SJCRH30 (cell line): ENCODE results near the gene DNASE2B. TPM values are rescaled to one million over a fixed set of nuclear protein-coding genes. Genes with fewer than 3 reads are reported as not detected.

ENCODE experiments used
- DNase-seq, 2 experiments: peaks; one replicate each; pipeline ENCODE4 v3.0.0-alpha.2; 2015 to 2020
- H3K27ac ChIP-seq: fragments of 250-450 bp; sonication (Bioruptor Pico); 2 replicates; pipeline ENCODE4 v1.5.1; 2020; ENCODE audit warnings: mild to moderate bottlenecking, moderate library complexity
- H3K27me3 ChIP-seq: fragments of 250-450 bp; sonication (Bioruptor Pico); 2 replicates; pipeline ENCODE4 v1.5.1; 2020; ENCODE audit warnings: mild to moderate bottlenecking, moderate library complexity
- H3K36me3 ChIP-seq: fragments of 250-450 bp; sonication (Bioruptor Pico); 2 replicates; pipeline ENCODE4 v1.5.1; 2020; ENCODE audit warnings: mild to moderate bottlenecking, moderate library complexity
- H3K4me1 ChIP-seq: fragments of 250-450 bp; sonication (Bioruptor Pico); 2 replicates; pipeline ENCODE4 v1.5.1; 2020; ENCODE audit warnings: mild to moderate bottlenecking, moderate library complexity
- H3K4me3 ChIP-seq: fragments of 250-450 bp; sonication (Bioruptor Pico); 2 replicates; pipeline ENCODE4 v1.5.1; 2020; ENCODE audit warnings: mild to moderate bottlenecking, moderate library complexity
- H3K9me3 ChIP-seq: fragments of 250-450 bp; sonication (Bioruptor Pico); replicated peaks from 2 replicates; pipeline ENCODE4 v1.5.1; 2020; ENCODE audit warnings: mild to moderate bottlenecking, moderate library complexity
- total RNA-seq: library from RNA; depleted of rRNA; stranded (reverse); fragments of >200 nt; shearing (Covaris generic); gene quantifications from 2 replicates; pipeline ENCODE4 v1.2.3, GENCODE V29; 2014; rRNA removed

Gene DNASE2B, protein sequence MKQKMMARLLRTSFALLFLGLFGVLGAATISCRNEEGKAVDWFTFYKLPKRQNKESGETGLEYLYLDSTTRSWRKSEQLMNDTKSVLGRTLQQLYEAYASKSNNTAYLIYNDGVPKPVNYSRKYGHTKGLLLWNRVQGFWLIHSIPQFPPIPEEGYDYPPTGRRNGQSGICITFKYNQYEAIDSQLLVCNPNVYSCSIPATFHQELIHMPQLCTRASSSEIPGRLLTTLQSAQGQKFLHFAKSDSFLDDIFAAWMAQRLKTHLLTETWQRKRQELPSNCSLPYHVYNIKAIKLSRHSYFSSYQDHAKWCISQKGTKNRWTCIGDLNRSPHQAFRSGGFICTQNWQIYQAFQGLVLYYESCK
- not detected in 2 replicates for total RNA-seq

DNA sequence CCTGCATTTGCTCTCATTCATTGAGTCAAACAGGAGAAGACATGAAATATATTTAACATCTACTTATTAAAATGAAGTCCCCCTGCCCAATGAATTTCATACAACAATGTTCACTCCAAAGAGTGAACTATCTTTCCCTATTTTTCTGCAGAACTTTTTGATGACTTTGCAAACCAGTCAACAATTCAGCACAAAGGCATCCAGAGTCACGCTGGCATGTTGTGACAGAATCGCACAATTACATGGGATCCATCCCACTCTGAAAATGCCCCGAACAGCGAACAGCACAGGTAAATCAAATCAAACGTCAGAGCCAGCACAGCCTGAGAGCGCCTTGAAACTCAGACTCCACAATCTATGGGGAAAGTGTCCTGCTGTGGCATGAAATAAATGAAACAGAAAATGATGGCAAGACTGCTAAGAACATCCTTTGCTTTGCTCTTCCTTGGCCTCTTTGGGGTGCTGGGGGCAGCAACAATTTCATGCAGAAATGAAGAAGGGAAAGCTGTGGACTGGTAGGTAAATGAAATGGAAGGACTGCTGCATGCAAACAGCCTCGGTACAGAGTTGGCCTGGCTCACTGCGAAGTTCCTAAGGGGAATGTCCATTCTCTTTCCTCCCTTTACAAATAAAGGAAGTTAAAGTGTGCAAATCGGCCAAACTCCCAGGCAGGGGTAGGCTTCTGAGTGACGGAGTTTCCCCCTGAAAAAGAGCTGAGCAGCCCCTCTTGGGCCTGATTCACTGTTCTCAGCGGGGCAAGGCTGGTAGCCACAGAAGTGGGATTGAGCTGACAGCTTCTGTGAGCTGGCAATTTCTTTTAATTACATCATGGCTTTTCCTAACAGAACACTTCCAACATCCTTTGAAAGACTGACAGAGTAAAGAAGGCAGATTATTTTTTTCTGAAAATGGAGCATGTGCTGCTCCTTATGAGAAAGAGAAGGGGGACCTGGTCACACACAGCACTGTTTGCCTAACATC is at the start of gene DNASE2B:
DNASE2B (plus strand) TSS at position 310 of the 981 bp plus-strand sequence; CDS start at position 391, 81 bp downstream.
- no peak for DNase-seq
- Histone ChIP-seq H3K36me3 (no peaks in the 10 kb centered on the region), H3K27me3 (no peaks in the 10 kb centered on the region), H3K27ac (no peak within 1 kb of the TSS), H3K9me3 (no peaks in the 10 kb centered on the region), H3K4me1 (no peaks in the 10 kb centered on the region), H3K4me3 (no peak within 1 kb of the TSS)

DNA sequence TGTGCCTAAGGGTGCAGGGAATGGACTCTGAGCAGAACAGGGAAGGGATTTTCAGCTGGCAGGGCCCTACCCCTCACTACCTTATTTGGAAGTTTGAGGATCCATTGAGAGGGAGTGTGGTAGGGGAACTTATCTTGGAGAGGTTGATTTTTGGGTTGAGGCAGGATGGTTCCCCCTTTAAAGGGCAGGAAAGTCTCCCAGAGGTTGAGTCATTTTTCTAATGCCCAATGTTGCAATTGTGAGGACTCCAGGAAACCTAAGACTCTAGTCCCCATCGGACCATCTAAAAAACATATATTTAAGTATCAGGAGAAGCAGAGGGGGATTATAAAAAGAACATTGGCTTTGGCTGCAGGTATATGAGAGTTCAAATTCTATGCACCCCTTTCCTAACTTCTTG is 49.5 kb upstream of the DNASE2B start:
- Histone ChIP-seq H3K36me3 (no peaks in the 10 kb centered on the region), H3K9me3 (no peaks in the 10 kb centered on the region), H3K4me1 (no peaks in the 10 kb centered on the region), H3K27ac (no peak overlapping the region), H3K27me3 (no peaks in the 10 kb centered on the region), H3K4me3 (no peak overlapping the region)
- no peak for DNase-seq

DNA sequence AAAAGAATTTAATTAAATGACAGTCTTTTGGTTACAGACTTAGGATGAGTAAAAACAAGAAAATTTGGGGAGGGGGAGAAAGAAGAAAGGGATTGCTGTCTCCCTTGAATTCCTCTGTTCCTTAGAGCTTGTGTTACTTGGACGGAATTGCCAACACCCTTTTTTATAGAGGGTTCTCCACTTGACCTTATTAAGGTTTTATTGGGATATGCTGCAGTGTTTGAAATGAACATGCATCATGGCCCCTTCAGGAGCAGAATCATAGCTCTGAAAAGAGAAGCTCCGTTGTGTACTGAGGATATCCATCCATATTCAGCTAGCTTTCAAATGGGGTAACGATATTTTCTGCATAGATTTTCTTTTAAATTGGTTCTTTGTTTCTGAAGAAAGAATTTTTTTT is 48.2 kb upstream of the DNASE2B start:
- no peak for DNase-seq
- Histone ChIP-seq H3K27ac (no peak overlapping the region), H3K9me3 (no peaks in the 10 kb centered on the region), H3K36me3 (no peaks in the 10 kb centered on the region), H3K27me3 (no peaks in the 10 kb centered on the region), H3K4me3 (no peak overlapping the region), H3K4me1 (no peaks in the 10 kb centered on the region)

DNA sequence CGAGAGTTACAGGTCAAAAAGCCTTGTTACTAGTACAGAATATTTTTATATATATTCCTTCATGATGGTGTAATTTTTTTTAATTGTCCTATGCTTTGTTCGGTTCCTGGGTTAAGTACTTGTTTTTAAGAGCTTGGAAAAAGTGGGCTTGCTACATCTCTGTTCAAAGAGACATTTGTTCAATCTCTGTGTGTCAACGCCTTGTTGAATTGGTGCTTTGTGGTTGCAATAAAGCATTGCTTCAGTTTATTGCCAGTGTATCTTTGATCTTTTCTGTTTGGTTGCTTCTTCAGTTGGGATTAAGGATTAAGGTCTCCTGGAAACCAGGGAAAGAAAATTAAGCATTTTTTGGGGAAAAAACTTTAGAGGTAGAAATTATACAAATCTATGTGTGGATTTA is 47.7 kb upstream of the DNASE2B start:
- Histone ChIP-seq H3K9me3 (no peaks in the 10 kb centered on the region), H3K27ac (no peak overlapping the region), H3K4me3 (no peak overlapping the region), H3K36me3 (no peaks in the 10 kb centered on the region), H3K4me1 (no peaks in the 10 kb centered on the region), H3K27me3 (no peaks in the 10 kb centered on the region)
- no peak for DNase-seq

DNA sequence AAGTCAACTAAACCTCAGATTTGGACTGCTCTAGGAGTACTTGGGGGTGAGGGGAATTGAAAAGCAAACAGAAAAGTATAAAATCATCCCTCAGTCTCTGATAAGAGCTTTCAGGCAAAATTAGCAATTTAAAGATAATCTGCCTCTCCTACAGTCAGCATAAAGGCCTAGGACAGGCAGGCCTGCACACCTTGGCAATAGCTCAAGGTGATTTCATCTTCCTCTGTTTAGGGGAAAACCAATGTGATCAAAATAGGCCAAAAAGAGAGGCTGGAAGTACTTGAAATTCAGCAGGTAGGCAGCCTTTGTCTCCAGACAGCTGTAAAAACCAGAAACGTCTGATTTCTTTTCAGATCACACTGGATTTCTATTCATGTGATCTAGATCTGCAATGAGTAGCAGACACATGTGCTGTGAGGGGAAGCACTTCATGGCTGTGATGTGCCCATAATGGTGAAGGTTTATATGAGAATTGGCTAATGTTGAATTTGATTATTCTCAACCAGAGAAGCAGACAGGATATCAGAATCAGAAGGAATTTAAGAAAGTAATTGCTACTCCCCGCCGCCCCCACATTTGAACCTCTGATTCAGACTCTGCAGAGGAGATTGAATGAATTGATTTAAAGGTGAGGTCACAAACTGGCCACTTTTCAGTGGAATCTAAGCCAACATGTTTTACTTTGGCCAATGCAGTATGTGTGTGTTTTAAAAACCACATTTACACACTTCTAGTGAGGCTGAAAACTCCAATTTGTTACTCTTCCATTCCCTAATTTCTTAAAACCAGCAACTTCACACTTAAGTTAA is 45.8 kb upstream of the DNASE2B start:
- no peak for DNase-seq
- Histone ChIP-seq H3K36me3 (no peaks in the 10 kb centered on the region), H3K4me3 (no peak overlapping the region), H3K9me3 (no peaks in the 10 kb centered on the region), H3K27ac (no peak overlapping the region), H3K4me1 (no peaks in the 10 kb centered on the region), H3K27me3 (no peaks in the 10 kb centered on the region)

DNA sequence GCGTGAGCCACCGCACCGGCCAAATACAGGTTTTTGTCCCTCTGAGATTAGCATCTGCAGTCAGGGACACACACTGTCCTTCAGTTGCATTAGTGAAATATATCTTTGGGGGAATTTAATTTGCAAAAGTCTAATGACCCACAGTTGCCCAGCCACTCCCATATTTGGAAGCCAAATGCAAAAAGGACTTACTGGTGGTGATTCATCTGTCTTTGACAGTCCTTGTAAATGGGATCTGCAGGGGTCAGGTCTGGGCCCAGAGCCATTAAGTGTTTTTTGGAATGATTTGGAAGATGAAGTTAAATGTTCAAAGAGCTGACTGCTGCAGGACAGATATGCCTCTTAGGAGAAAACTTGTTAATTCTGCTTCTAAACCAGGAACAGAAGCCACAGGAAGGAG is 44.6 kb upstream of the DNASE2B start:
- Histone ChIP-seq H3K4me1 (no peaks in the 10 kb centered on the region), H3K27me3 (no peaks in the 10 kb centered on the region), H3K9me3 (no peaks in the 10 kb centered on the region), H3K27ac (no peak overlapping the region), H3K36me3 (no peaks in the 10 kb centered on the region), H3K4me3 (no peak overlapping the region)
- DNase-seq: no peak

DNA sequence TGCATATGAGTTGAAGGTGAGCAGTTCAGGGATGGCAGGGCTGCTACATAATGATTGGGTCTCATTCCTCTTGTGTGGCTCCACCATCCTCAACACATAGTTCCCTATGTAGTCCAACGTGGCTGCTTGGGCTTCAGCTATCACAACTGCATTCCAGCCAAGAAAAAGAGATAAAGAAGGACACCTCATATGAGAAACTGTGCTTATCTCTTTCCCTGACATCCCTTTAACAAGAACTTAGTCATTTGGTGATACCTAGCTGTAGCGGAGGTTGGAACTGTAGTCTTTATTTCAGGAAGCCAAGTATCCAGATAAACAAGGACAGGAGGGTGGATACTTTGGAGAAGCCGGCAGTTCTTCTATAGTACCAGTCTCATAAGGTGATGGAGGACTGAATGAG is 42.7 kb upstream of the DNASE2B start:
- H3K36me3 ChIP-seq: no peaks in the 10 kb centered on the region
- no peak overlapping the region for H3K27ac ChIP-seq
- H3K9me3 ChIP-seq: no peaks in the 10 kb centered on the region
- H3K27me3 ChIP-seq: no peaks in the 10 kb centered on the region
- DNase-seq: no peak
- H3K4me3 ChIP-seq: no peak overlapping the region
- H3K4me1 ChIP-seq: no peaks in the 10 kb centered on the region

DNA sequence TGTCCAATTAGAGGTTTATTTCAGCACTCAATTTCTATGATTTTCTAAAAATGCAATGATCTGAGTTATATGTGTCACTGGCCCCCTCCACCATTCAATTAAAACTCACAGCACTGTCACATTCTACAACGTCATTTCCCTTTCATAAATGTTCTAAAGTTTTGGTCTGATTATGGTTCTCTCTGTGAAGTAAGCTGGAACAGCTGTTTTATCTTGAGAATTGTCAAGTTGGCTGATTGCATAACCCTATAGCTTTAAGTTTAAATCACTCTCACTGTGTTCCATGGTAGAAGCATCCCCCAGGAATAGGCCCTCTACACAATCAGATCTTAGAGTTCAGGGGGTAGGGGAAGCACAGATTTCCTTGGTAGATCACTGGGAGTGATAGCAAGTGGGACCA is 41.4 kb upstream of the DNASE2B start:
- no peaks in the 10 kb centered on the region for H3K27me3 ChIP-seq
- no peak overlapping the region for H3K27ac ChIP-seq
- H3K4me1 ChIP-seq: no peaks in the 10 kb centered on the region
- H3K9me3 ChIP-seq: no peaks in the 10 kb centered on the region
- no peak overlapping the region for H3K4me3 ChIP-seq
- no peaks in the 10 kb centered on the region for H3K36me3 ChIP-seq
- DNase-seq: no peak

DNA sequence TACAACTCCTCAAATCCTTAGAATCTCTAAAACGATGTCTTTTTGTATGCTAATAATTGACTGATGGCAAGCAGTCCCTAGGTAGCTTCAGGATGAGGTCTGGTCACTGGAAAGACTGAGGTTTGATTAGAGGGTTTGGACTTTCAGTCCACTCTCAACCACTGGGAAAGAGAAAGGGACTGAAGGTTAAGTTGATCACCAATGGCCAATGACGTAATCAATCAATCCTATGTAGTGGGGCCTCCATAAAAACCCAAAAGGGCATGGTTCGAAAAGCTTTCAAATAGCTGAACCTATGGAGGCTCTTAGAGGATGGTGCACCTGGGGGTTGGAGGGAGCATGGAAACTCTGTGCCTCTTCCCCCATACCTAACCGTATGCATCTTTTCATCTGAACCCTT is 39.6 kb upstream of the DNASE2B start:
- no peaks in the 10 kb centered on the region for H3K9me3 ChIP-seq
- H3K27me3 ChIP-seq: no peaks in the 10 kb centered on the region
- DNase-seq: no peak
- no peak overlapping the region for H3K4me3 ChIP-seq
- H3K27ac ChIP-seq: no peak overlapping the region
- peaks cover 8% of the 10 kb centered on the region; the same call in 1 of the 2 replicates for H3K4me1 ChIP-seq
- H3K36me3 ChIP-seq: no peaks in the 10 kb centered on the region

DNA sequence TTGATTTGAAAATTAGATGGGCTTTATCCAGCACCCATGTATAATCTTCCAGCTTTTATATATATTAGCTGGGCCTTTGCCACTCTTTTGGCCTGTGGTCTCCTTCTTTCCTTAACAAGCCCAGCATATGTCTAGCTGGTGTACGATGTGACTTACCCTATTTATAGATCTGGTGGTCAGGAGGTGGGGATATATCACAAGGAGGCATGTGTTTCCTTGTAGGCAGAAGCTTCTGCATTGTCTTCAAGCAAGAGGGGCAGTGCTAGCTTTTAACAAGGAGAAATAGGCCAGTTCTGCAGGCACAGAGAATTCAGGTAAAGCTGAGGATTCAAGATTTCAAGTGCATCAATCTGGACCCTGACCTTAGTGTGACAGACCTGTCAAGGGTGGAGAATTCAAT is 38.0 kb upstream of the DNASE2B start:
- H3K27me3 ChIP-seq: no peaks in the 10 kb centered on the region
- no peak overlapping the region for H3K27ac ChIP-seq
- no peaks in the 10 kb centered on the region for H3K36me3 ChIP-seq
- DNase-seq: no peak
- no peak overlapping the region for H3K4me3 ChIP-seq
- H3K9me3 ChIP-seq: no peaks in the 10 kb centered on the region
- peaks cover 8% of the 10 kb centered on the region; the same call in 1 of the 2 replicates for H3K4me1 ChIP-seq

DNA sequence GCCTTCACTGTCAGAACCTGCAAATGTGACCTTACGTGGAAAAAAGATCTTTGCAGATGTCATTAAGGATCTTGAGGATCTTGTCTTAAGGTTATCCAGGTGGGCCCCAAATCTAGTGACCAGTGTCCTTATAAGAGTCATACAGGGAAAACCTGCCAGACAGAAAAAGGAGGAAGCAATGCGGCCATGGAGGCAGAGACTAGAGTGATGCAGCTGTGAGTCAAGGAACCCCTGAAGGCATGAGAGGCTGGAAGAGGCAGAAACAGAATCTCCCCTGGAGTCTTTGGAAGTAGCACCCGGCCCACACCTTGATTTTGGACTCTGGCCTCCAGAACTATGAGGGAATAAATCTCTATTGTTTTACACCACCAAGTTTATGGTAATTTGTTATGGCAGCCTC is 36.5 kb upstream of the DNASE2B start:
- H3K4me3 ChIP-seq: no peak overlapping the region
- H3K27me3 ChIP-seq: no peaks in the 10 kb centered on the region
- H3K27ac ChIP-seq: no peak overlapping the region
- H3K4me1 ChIP-seq: peaks cover 12% of the 10 kb centered on the region; the same call in 1 of the 2 replicates
- no peaks in the 10 kb centered on the region for H3K9me3 ChIP-seq
- H3K36me3 ChIP-seq: no peaks in the 10 kb centered on the region
- DNase-seq: no peak

DNA sequence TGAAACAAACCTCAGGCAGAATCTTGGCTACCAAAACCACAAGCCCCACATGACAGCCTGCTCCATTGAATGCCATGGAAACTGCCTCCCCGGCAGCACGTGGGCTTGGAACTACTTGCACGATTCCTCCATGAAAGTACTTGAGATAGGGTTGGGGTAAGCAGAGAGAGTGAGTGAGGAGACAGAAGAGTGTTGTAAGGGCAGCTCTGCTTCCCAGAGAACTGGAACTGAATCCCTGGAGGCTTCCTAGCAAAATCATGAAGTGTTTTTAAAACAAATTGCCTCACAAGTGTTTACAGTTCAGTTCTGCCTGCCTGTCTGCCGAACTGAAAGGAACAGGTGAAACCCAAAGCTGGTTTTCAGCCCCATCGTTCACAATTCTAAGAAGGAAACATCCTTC is 35.3 kb upstream of the DNASE2B start:
- Histone ChIP-seq H3K4me1 (peaks cover 12% of the 10 kb centered on the region; the same call in 1 of the 2 replicates), H3K27me3 (no peaks in the 10 kb centered on the region), H3K9me3 (no peaks in the 10 kb centered on the region), H3K36me3 (no peaks in the 10 kb centered on the region), H3K27ac (no peak overlapping the region), H3K4me3 (peak overlapping the region; percentile 28)
- DNase-seq: peak; percentile 23 to 46

DNA sequence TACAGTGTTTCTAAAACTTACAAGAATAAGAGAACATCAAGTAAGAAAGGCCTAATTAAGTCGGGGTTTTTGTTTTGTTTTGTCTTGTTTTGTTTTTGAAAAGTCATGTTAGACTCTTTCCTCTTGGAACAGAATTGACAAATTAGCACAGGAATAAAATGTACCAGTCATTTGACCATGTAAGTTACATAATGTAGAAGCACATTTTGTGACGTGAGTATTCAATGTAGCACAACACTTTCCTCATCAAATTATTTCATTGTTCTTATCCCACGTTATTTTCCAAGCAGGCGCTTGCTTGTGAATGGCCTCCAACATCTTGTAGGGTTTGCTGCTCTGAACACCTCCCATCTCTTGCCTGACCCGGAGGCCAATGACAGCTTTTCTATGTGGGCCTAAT is 34.7 kb upstream of the DNASE2B start:
- H3K4me1 ChIP-seq: peaks cover 12% of the 10 kb centered on the region; the same call in 1 of the 2 replicates
- no peaks in the 10 kb centered on the region for H3K36me3 ChIP-seq
- no peaks in the 10 kb centered on the region for H3K27me3 ChIP-seq
- no peak for DNase-seq
- H3K27ac ChIP-seq: no peak overlapping the region
- H3K9me3 ChIP-seq: no peaks in the 10 kb centered on the region
- H3K4me3 ChIP-seq: no peak overlapping the region; the same call in 1 of the 2 replicates
